Liver (tissue), 3 donors: Measurements from ENCODE around the gene ASPG.

Experiments
- GABPA ChIP-seq, 2 donors: IDR thresholded peaks in 1 of 2; conservative IDR thresholded peaks in 1 of 2; 2 replicates each; pipeline ENCODE4 v1.6.1; 2016; ENCODE audit warnings: antibody characterized with exemption in 2 of 2, mild to moderate bottlenecking in 1 of 2, moderate library complexity in 1 of 2
- RAD21 ChIP-seq, 2 donors: IDR thresholded peaks; 2 replicates each; pipeline ENCODE4 v1.6.1; 2016; ENCODE audit warnings: antibody characterized with exemption in 2 of 2, mild to moderate bottlenecking in 2 of 2
- RXRA ChIP-seq, 2 donors: IDR thresholded peaks; 2 replicates each; pipeline ENCODE4 v1.6.1; 2017 to 2018; ENCODE audit warnings: antibody characterized with exemption in 2 of 2, mild to moderate bottlenecking in 1 of 2
- SP1 ChIP-seq: IDR thresholded peaks from 2 replicates; pipeline ENCODE4 v1.6.1; 2018; ENCODE audit warnings: antibody characterized with exemption, mild to moderate bottlenecking
- YY1 ChIP-seq: IDR thresholded peaks from 2 replicates; pipeline ENCODE4 v1.6.1; 2016; ENCODE audit warnings: antibody characterized with exemption, mild to moderate bottlenecking
- TF ChIP-seq, protein P1 (sequence below): fragments of 150-350 bp; IDR thresholded peaks from 2 replicates; pipeline ENCODE4 v1.5.1; 2017; ENCODE audit warnings: improper control_type of control experiment, low read depth, low read length; ENCODE audit not compliant: missing input control
- TF ChIP-seq, protein P2 (sequence below): IDR thresholded peaks from 2 replicates; pipeline ENCODE4 v1.6.1; 2016; ENCODE audit warnings: antibody characterized with exemption
- TF ChIP-seq, protein P3 (sequence below): IDR thresholded peaks from 2 replicates; pipeline ENCODE4 v1.6.1; 2016; ENCODE audit warnings: antibody characterized with exemption
- donor health status: healthy.
- donor health status: healthy.

DNA sequence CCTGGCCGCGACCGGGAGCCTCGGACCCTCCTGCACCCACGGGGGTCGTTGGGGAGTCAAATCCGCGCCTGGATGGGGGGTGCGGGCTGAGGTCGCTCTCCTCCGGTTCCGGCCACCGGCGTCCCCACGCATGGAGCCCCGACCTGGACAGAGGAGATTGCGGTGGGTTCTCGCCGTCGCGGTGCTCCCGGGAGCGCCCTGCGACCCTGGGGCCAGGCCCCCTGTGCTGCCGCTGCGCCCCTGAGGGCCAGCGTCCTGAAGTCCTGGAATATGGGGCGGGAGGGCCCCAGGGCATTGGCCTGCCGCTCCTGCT is 345 bp downstream of the ASPG start:
- TF ChIP-seq SP1 (no peak), RXRA (IDR thresholded peaks at IDR 0.05) (no peak), YY1 (no peak), RAD21 (IDR thresholded peaks at IDR 0.05) (no peak), GABPA (IDR thresholded peaks at IDR 0.05 in 1 of 2, conservative IDR thresholded peaks at IDR 0.05 in 1 of 2) (no peak)
- TF ChIP-seq, protein P1, sequence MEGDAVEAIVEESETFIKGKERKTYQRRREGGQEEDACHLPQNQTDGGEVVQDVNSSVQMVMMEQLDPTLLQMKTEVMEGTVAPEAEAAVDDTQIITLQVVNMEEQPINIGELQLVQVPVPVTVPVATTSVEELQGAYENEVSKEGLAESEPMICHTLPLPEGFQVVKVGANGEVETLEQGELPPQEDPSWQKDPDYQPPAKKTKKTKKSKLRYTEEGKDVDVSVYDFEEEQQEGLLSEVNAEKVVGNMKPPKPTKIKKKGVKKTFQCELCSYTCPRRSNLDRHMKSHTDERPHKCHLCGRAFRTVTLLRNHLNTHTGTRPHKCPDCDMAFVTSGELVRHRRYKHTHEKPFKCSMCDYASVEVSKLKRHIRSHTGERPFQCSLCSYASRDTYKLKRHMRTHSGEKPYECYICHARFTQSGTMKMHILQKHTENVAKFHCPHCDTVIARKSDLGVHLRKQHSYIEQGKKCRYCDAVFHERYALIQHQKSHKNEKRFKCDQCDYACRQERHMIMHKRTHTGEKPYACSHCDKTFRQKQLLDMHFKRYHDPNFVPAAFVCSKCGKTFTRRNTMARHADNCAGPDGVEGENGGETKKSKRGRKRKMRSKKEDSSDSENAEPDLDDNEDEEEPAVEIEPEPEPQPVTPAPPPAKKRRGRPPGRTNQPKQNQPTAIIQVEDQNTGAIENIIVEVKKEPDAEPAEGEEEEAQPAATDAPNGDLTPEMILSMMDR: no peak
- TF ChIP-seq, protein P2, sequence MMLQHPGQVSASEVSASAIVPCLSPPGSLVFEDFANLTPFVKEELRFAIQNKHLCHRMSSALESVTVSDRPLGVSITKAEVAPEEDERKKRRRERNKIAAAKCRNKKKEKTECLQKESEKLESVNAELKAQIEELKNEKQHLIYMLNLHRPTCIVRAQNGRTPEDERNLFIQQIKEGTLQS: no peak
- TF ChIP-seq, protein P3, sequence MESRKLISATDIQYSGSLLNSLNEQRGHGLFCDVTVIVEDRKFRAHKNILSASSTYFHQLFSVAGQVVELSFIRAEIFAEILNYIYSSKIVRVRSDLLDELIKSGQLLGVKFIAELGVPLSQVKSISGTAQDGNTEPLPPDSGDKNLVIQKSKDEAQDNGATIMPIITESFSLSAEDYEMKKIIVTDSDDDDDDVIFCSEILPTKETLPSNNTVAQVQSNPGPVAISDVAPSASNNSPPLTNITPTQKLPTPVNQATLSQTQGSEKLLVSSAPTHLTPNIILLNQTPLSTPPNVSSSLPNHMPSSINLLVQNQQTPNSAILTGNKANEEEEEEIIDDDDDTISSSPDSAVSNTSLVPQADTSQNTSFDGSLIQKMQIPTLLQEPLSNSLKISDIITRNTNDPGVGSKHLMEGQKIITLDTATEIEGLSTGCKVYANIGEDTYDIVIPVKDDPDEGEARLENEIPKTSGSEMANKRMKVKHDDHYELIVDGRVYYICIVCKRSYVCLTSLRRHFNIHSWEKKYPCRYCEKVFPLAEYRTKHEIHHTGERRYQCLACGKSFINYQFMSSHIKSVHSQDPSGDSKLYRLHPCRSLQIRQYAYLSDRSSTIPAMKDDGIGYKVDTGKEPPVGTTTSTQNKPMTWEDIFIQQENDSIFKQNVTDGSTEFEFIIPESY: no peak
